Activated CD8-positive, alpha-beta memory T cell treated with anti-CD3 and anti-CD28 coated beads for 1 hour (primary cell): ENCODE data around the gene ZBTB7C.
A peak's percentile ranks its signal among the peaks of the same experiment; 100 is the strongest.
"Not testable (repeated sequence)": the region's sequence is repeated elsewhere in the genome, so short reads cannot be mapped to it uniquely, and the experiment has no call there.

ENCODE experiments used
- DNase-seq, 2 donors: peaks; one replicate each; pipeline ENCODE4 v3.0.0-alpha.2; 2020; ENCODE audit warnings: low read depth in 1 of 2; ENCODE audit errors: extremely low read depth in 1 of 2

The ZBTB7C gene

DNA sequence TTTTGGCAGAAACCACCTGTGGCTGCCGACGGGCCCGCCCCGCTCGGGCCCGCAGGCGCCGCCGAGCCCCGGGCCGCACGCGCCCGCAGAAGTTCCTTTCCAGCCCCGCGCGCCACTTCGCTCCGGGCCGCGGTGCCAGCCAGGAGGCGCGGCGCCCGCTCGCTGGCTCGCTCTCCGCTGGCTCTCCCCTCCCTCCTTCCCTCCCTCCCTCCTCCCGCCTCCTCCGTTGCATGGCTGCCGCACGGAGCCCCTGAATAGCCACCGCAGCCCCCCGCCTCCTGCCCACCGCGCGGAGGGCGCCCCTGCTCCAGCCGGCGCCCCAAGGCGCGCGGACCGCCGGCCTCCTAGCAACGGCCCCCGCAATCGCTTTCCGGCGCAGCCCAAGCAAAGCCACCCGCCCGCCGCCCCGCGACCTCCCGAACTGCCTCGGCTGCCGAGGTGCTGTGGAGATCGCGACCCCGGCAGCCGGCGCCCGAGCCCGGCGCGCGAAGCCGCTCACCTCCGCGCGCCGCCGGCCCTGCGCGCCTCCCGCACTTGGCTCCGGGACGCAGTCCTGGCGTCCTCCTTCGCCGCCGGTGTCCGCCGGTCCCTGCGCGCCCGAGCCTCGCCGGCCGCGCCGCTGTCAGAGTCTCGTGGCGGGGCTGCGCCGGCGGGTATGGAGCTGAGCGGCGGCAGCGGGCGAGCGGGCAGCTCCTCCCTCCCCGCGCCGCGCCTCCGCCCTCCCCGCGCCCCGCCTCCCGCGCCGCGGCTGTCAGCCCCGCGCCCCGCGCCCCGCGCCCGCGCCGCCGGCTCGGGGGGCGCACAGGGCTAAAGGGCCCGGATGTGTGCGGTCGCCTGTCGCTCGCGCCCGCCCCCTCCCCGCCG, at the start of gene ZBTB7C:
Gene ZBTB7C (minus strand): TSS at position 657 of the 864 bp plus-strand sequence.
- DNase-seq = no peak

DNA sequence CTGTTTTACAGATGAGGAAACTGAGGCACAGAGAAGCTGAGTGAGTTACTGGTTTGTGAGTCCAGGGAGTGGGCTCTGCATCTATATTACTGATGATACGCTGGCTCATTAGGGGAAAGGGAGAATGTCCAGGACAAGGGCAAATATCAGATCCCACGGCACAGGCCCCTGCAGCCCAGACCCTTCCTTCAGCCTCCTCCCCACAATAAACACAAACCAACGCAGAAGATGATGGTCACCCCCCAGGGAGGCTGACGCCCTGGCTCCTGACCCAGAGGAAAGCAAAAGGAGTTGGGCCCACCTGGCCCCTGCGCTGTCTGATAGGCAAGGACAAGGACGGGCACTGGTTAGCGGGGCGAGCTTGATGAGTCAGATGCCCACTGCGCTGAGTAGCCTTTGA, 47.7 kb upstream of the ZBTB7C start:
- DNase-seq = no peak

DNA sequence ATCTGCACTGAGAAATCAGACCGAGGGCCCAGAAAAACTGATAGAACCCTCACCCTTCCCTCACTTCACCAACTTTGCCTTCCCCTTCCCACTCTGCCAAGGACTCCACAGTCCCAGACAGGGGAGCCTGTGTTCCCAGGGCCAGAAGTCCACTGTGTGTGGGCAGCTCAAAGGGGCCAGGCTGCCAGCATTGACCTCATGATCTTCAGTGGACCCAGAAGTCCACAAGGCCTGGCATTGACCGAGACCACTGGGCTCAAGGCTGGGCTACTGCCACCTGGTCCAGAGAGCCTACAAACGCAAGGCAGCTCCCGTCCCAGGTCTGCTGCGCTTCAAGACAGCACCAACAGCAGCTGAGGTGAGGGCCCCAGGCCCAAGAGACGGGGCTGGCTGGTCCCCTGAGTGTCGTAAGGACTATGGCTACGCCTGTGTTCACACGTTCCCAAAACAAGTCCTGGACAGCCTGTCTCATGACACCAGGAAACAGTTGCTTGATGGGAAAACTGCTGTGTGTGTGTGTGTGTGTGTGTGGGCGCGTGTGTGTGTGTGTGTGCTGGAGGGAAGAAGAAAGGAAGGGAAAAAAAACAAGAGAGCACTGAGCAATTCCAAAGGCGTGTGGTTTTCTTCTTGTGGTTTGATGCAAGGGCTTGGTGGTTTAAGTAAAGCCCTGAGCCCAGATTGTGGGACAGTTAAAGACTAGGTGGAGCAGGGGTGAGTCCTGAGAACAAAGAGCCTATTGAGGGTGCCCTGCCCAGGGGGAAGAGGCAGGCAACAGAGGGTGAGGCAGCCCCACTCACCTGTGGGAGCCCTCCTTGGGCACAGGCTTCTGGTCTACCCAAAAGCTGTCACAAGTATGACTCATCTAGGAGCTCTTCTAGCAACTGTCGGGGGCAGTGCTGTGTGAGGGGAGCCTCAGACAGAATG, 46.6 kb upstream of the ZBTB7C start:
- DNase-seq = peak; percentile 14 to 24

DNA sequence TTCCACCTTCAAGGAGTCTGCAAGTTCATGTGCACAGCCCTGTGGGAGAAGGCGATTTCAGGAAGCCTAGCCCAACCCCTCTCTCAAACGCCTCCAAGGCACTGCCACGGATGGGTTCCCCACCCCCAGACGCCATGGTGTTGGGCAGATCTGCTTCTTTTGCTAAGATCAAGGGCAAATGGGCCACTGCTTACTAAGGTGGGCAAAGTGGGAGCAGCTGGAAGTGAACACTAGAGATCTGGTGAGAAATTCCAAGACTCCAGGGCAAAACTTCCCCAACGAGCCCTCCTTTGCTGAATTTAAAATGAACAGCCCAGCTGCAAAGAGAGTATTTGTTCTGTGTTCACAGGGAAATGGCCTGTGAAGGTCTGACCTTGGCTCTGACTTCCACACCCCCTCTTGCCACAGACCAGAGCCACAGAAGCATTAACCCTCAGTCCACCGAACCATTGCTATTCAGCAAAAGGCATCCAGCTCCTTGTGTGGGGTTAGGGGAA, 45.1 kb upstream of the ZBTB7C start:
- no peak for DNase-seq

DNA sequence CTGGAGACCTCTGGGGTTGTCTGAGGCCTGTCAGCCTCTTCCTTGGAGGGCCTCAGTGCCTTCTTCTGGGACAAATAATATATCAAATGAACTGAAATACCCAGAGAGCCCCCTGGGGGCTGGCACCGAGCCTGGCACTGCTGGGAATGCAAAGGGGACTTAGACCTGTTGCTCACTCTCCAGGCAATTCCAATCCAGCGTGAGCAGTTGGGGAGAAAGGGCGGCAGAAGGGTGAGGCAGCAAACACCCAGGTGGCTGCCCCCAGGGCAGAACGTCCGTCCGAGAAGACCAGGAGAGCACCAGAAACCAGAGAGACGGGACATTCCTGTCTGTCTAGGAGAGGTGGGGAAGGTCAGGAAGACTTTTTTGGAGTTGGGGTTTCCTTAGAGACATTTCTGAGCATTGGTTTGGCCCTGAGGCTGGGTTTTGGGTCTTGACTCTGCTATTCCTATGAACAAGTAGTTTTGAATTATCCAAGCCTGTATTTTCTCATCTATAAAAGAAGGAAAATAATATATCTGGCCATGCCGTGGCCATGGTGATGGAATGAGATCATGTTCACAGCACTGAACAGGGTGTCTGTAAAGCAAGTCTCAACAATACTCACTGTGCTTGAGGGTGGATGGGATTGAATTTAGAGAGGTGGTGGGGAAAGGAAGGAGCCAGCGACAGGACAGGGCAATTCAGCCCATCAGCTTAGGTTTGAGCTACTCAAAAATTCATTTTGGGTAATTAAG, 44.3 kb upstream of the ZBTB7C start:
- no peak for DNase-seq

DNA sequence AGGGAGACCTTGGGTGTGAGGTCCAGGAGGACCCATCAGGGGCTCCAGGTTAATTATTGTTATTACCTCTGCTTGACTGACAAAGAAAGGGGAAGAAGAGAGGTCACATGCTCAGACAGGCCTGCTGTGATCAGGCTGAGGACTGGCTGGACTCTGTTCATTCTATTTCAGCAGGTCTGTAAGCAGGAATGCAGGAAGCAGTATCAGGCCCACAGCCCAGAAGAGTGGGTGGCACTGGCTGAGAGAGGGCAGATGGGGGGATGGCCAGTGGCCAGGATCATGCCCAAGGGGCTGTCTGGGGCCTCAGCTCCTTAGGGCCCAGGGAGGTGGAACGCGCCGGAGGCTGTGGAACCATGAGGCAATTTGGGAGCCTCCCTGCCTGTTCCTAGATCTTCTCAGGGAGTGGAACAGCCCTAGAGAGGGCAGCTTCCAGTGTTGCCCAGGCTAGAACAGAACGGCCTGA, 43.7 kb upstream of the ZBTB7C start:
- no peak for DNase-seq

DNA sequence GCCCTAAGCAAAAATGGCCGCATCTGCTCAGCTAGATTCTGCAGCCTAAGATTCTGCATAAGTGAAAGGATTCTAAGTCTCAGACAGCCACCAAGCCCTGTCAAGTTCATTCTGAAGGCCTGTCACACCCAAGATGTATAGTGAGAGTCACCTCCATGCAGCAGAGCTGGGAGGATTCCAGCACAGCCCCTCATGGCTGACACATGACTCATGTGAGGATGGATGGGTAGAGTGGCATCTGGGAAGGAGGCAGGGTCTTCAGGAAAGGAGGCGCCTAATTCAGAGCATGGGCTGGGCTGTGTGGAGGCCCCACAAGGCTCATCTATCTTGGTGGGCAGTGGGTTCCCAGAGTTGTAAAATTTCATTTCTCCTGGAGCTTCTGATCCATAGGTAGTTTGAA, 41.5 kb upstream of the ZBTB7C start:
- no peak for DNase-seq

DNA sequence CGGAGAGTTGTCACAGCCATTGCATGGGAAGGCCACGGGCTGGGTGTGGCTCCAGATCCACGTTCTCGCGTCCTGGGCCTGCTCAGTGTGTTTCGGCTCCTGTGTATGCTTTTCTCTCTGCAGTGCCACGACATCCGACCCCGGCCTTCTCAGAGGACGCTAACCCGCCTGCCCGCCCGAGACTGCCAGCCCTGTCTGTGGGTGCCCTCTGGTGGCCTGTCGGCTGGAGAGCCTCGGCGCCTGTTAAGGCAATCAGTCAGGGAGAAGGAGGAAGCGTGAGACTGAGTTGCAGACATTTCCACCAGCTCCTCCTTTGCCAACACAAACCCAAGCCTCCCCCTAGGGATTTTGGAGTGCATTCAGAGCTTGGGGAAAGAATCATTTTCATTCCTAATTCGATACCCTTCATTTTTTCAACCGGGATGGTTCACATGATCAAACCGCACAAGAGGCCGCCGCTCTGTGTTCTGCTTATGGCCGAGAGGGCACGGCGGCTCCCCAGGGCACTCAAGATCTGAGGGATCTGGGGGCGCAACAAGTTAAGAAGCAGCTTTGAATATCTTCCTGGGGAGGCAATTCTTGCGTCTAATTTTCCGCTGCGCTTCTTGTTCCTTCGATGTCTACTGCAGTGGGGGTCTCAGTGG, 37.5 kb upstream of the ZBTB7C start:
- peak in 1 of 2 donors; percentile 40 for DNase-seq

DNA sequence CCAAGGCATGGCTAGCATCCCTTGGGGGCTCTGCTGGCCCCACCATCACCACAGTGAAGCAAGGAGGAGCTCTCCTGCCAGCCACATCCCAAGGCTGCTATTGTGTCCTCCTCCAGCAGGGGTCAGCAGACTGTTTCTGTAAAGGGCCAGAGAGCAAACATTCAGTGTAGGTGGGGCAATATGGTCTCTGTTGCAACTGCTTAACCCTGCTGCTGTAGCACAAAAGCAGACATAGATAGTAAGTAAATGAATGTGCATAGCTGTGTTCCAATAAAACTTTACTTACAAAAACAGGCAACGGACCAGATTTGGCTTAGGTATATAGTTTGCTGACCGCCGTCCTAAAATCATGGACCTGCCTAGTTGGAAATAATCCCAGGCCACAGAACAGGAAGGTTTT, 36.4 kb upstream of the ZBTB7C start:
- DNase-seq = peak in 1 of 2 donors; percentile 44

DNA sequence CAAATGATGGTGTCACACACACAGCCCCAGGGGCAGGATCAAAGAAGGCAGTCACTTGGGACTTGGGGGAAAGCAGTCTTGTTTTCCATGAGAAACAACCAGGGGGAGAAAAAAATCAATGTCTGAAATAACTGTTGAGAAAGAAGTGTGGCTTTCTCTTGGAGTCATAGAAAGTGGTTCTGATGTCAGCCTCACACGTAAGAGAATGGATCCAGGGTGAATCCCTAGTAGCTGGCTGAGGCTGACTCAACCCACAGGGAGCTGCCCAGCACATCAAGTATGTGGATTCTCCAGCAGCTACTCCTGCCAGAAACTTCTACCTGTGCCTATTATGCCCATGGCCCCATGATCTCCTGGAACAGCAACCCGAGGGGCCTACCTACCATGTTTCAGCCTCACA, 33.6 kb upstream of the ZBTB7C start:
- no peak for DNase-seq

DNA sequence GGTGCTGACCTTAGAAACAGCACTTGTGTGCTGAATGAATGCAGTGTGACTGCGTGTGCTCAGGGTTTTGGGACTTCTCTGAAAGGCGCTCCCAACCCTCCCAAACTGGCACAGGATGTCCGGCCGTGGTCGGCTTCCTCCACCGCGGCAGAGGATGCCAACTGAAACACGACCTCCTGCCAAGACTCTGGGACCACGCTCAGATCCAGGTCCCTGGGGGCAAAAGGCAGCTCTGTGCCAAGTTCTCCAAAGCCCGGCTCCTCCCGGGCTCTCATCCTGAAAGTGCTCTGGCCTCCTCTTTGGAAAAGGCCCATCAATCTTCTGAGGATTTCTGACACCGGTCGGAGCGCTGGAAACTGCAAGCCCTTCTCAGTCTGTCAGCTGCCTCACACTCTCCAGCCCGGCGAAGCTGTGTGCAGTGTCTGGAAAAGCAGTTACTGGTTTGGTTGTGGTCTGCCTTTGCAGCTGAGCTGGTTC, 32.3 kb upstream of the ZBTB7C start:
- DNase-seq = no peak

DNA sequence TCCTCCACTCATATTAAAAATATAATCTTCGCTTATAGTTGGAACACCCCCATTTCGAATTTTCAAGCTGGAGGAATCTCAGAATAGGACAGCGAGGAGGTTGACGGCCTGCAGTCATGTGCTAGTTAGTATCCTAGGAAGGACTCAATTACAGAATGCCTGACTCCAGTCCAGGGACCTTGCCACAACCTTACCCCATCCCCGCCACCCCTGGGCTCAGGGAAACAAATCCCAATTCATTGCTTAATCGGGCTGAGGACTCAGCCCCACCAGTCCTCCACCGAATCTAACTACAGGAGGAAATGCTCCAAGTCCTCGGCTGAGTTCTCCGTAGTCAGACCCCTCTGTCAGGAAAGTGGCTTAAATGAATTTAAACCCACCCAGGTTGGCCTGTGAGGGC, 31.7 kb upstream of the ZBTB7C start:
- no peak for DNase-seq

DNA sequence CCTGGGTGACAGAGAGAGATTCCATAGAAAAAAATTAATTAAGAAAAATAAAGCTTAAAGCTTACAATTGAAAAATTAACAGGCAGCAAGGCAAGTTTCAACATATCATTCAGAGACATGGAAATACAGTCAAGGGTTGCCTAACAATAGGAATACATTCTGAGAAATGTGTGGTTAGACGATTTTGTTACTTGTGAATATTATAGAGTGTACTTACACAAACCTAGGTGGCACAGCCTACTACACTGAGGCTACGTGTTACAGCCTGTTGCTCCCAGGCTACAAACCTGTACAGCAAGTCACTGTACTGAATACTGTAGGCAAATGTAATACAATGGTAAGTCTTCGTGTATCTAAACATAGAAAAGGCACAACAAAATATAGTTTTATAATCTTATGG, 27.7 kb upstream of the ZBTB7C start:
- DNase-seq = no peak

DNA sequence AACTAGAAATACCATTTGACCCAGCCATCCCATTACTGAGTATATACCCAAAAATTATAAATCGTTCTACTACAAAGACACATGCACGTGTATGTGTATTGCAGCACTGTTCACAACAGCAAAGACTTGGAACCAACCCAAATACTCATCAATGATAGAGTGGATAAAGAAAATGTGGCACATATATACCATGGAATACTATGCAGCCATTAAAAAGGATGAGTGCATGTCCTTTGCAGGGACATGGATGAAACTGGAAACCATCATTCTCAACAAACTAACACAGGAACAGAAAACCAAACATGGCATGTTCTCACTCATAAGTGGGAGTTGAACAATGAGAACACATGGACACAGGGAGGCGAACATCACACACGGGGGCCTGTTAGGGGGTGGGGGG, 25.2 kb upstream of the ZBTB7C start:
- not testable (repeated sequence) for DNase-seq

DNA sequence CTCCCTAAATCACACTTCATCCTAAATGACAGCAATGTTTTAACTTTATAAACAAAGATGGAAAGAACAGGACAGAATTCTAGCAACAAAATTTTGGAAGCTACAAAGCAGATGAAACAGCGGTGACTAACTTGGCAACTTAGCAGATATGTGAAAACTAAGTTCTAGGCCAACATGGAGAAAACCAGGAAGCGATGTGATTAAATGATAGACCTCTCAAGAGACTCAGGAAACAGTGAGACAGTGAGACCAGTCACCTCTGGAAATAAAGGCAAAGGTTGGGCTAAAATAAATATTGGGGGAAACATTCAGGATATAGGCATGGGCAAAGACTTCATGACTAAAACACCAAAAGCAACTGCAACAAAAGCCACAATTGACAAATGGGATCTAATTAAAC, 24.4 kb upstream of the ZBTB7C start:
- DNase-seq = no peak

DNA sequence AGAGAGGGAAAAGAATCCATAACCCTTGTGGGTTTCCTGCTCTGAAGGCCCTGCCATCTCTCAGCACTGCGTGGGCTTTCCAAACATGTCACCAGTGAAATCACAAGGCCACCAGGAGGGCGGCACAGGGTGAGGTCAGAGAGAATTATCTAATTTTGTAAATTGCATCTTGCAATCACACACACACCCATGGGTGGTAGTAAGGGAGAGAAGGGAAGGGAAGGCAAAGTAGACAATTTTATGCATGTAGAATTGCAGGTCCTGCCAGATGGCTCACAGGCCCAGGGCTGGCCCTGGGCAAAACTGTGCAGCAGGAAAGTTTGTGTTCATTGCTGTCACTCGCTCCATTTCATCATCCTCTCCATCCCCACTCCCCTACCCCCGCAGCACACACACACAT, 21.0 kb upstream of the ZBTB7C start:
- no peak for DNase-seq

DNA sequence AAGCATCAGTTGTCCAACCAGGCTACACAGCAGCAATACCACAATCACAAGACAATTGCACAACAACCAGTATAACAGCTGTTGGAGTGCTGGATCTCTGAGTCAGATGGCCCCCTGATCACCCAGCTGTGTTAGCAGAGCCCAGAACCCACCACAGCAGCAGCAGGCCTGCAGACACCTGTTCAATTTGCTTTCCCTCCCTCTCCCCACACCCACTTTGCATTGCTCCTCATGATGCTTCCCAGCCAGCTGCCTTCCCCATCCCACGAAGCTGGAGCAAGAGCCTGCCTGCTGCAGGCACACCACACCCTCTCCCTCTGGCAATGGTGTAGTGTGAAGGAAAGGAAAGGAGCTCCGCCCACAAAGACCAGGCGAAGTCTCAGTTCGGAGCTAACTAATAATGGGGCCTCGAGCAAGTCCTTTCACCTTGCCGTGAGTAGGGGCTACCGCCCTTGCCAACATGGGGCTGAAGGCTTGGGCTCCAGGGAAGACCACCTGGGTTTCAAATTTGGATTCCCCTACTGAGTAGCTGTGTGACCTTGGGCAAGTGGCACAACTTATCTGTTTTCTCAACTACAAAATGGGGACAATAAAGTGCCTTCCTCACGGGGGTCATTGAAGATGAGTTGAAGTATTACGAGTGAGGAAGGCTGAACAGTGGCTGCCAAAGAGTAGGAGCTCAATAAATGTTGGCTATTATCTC, 19.4 kb upstream of the ZBTB7C start:
- no peak for DNase-seq

DNA sequence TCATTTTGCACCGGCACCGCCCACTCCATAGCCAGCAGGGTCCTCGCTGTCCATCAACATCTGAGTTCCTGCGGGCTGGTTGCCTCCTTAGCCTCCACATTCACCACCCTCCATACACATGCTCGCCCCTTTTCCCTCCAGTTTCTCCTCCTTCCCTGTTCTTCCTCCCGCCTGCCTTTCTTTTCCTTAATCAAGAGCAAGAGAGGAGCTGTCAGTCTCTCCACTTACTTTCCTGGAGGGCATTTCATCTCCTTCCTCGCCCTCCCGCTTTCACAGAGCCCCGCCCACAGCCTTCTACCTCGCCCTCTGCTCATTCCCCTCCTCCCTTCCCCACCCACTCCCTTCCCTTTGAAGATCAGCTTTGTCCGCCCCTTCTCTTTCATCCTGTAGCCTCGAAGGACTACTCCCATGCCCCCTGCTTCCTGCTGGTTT, 13.8 kb upstream of the ZBTB7C start:
- DNase-seq = no peak

DNA sequence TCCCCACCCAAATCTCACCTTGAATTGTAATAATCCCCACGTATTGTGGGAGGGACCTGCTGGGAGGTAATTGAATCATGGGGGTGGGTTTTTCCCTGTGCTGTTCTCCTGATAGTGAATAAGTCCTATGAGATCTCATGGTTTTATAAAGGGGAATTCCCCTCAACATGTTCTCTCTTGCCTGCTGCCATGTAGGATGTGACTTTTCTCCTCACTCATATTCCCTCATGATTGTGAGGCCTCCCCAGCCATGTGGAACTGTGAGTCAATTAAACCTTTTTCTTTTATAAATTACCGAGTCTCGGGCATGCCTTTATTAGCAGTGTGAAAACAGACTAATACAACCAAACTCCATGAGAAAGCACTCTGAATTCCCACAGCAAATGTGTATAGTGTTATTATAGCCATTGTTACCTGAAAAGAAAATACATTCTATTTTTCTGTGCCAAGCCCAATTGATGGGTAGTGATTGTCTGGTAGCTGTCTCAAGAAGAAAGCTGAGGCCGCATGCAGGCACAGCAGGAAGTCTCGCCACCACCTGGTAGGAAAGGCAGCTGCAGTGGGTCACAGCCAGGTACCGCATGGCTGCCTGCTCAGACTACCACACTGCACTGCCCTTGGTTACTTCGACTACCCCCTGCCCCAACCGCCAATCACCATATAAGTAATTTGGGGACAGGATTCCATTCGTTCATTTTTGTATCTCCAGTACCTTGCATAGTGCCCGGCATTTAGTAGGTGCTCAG, 10.3 kb upstream of the ZBTB7C start:
- DNase-seq = no peak
